PC-9 (cell line): ENCODE data around the gene PWWP2B. TPM values are rescaled to one million over a fixed set of nuclear protein-coding genes. Genes with fewer than 3 reads are reported as not detected.

Experiments
- BruUV-seq: library from RNA; stranded (reverse); fragments of 400-500 nt; replicated peaks from 2 replicates; lab custom pipeline; 2021; lab: Mats Ljungman, UMichigan
- CTCF ChIA-PET: fragments of 300-600 bp; sonication (Branson Sonifier 250); formaldehyde crosslinking; loops from one replicate; lab custom pipeline; 2022; ENCODE audit warnings: antibody characterized with exemption; lab: Charles Lee
- POLR2A ChIA-PET: fragments of 300-600 bp; sonication (Branson Sonifier 250); formaldehyde crosslinking; loops from one replicate; lab custom pipeline; 2022; ENCODE audit warnings: antibody characterized with exemption; ENCODE audit not compliant: unreplicated experiment; lab: Charles Lee
- DNase-seq, 2 experiments: peaks; one replicate each; pipeline versions ENCODE4 v3.0.0 to v3.0.0-alpha.2; 2015 to 2022; ENCODE audit warnings: mixed read lengths in 1 of 2
- H2AFZ ChIP-seq: fragments of 200-600 bp; sonication (generic); 2 replicates; pipeline ENCODE4 v1.8.1; 2017; ENCODE audit warnings: antibody characterized with exemption
- H3F3A ChIP-seq: fragments of 200-600 bp; sonication (generic); 2 replicates; pipeline ENCODE4 v1.8.1; 2017; ENCODE audit warnings: antibody characterized with exemption, mild to moderate bottlenecking, low read depth; ENCODE audit not compliant: insufficient read depth
- H3K27ac ChIP-seq: fragments of 200-600 bp; sonication (generic); 2 replicates; pipeline ENCODE4 v1.6.1; 2016; ENCODE audit warnings: mixed run types
- H3K27me3 ChIP-seq: fragments of 200-600 bp; sonication (generic); 2 replicates; pipeline ENCODE4 v1.6.1; 2016; ENCODE audit warnings: low read depth, mixed run types; ENCODE audit not compliant: insufficient read depth
- H3K36me3 ChIP-seq: fragments of 200-600 bp; sonication (generic); 2 replicates; pipeline ENCODE4 v1.6.1; 2016; ENCODE audit warnings: low read depth, mixed run types
- H3K4me1 ChIP-seq: fragments of 200-600 bp; sonication (generic); replicated peaks from 2 replicates; pipeline ENCODE4 v1.6.1; 2016; ENCODE audit warnings: mixed run types; ENCODE audit not compliant: insufficient read depth
- H3K4me2 ChIP-seq: fragments of 200-600 bp; sonication (generic); 2 replicates; pipeline ENCODE4 v1.6.1; 2017; ENCODE audit warnings: mixed run types
- H3K4me3 ChIP-seq: fragments of 200-600 bp; sonication (generic); 2 replicates; pipeline ENCODE4 v1.6.1; 2016; ENCODE audit warnings: mixed run types
- H3K79me2 ChIP-seq: fragments of 200-600 bp; sonication (generic); 2 replicates; pipeline ENCODE4 v1.6.1; 2017; ENCODE audit warnings: low read depth, mixed run types
- H3K9me2 ChIP-seq: fragments of 200-600 bp; sonication (generic); 2 replicates; pipeline ENCODE4 v1.8.1; 2017; ENCODE audit warnings: mild to moderate bottlenecking; ENCODE audit not compliant: insufficient read depth
- H3K9me3 ChIP-seq: fragments of 200-600 bp; sonication (generic); 2 replicates; pipeline ENCODE4 v1.8.1; 2016; ENCODE audit warnings: low read depth; ENCODE audit not compliant: insufficient read depth
- H4K20me1 ChIP-seq: fragments of 200-600 bp; sonication (generic); 2 replicates; pipeline ENCODE4 v1.8.1; 2017; ENCODE audit not compliant: insufficient read depth
- CTCF ChIP-seq: fragments of 200-600 bp; sonication (generic); conservative IDR thresholded peaks from 2 replicates; pipeline ENCODE4 v1.6.1; 2017; ENCODE audit warnings: mixed run types, antibody characterized with exemption, mild to moderate bottlenecking, moderate library complexity
- EZH2 ChIP-seq: fragments of 200-600 bp; sonication (generic); IDR thresholded peaks from 2 replicates; pipeline ENCODE4 v1.8.0; 2017; ENCODE audit warnings: antibody characterized with exemption, low read depth
- intact Hi-C: fragments of 100-400 bp; cut with micrococcal nuclease; formaldehyde crosslinking; loops from one replicate; pipeline ENCODE4 v1.10.0; 2022; ENCODE audit not compliant: unreplicated experiment
- total RNA-seq: library from RNA; stranded (reverse); gene quantifications from 2 replicates; pipeline ENCODE4 v1.2.3, GENCODE V29; 2021

Gene PWWP2B
- total RNA-seq, 1 experiment from 2014 or later: 16.9 TPM

GRCh38 chr10:132399117-132400035 lies 2.4 kb downstream of the PWWP2B start:
- H3K27ac ChIP-seq: no peak overlapping the region
- BruUV-seq: no TSS peak
- ChIA-PET POLR2A (no interaction called here), CTCF (no interaction called here)
- intact Hi-C loops: loop anchor here (1.0 kb wide), 2 partner anchors 9 to 22 kb away; no protein-coding TSS in a partner anchor
- no peaks in the 10 kb centered on the region for H3F3A ChIP-seq
- H3K9me3 ChIP-seq: no peaks in the 10 kb centered on the region
- peaks cover 38% of the 10 kb centered on the region for H3K4me1 ChIP-seq
- no peak overlapping the region for H2AFZ ChIP-seq
- peak overlapping the region; percentile 97 for H3K4me2 ChIP-seq
- H4K20me1 ChIP-seq: no peaks in the 10 kb centered on the region
- H3K27me3 ChIP-seq: no peaks in the 10 kb centered on the region
- peak; percentile 72 to 80 for DNase-seq
- TF ChIP-seq EZH2 (no peak), CTCF (no peak)
- peaks cover 52% of the 10 kb centered on the region for H3K79me2 ChIP-seq
- H3K4me3 ChIP-seq: no peak overlapping the region
- H3K9me2 ChIP-seq: no peaks in the 10 kb centered on the region
- H3K36me3 ChIP-seq: no peaks in the 10 kb centered on the region

GRCh38 chr10:132400041-132400546 lies 3.1 kb downstream of the PWWP2B start:
- H3K27me3 ChIP-seq: no peaks in the 10 kb centered on the region
- peaks cover 40% of the 10 kb centered on the region for H3K4me1 ChIP-seq
- no peaks in the 10 kb centered on the region for H4K20me1 ChIP-seq
- TF ChIP-seq EZH2 (no peak), CTCF (no peak)
- ChIA-PET CTCF (no interaction called here), POLR2A (no interaction called here)
- H3K9me2 ChIP-seq: no peaks in the 10 kb centered on the region
- intact Hi-C loops: no loop called here
- H2AFZ ChIP-seq: no peak overlapping the region
- H3K4me2 ChIP-seq: no peak overlapping the region
- no TSS peak for BruUV-seq
- no peaks in the 10 kb centered on the region for H3K9me3 ChIP-seq
- peaks cover 53% of the 10 kb centered on the region for H3K79me2 ChIP-seq
- no peak overlapping the region for H3K27ac ChIP-seq
- no peaks in the 10 kb centered on the region for H3F3A ChIP-seq
- H3K4me3 ChIP-seq: no peak overlapping the region
- no peak for DNase-seq
- no peaks in the 10 kb centered on the region for H3K36me3 ChIP-seq

- peaks cover 53% of the 10 kb centered on the region for H3K79me2 ChIP-seq
- H3K36me3 ChIP-seq: no peaks in the 10 kb centered on the region
- H3K9me2 ChIP-seq: no peaks in the 10 kb centered on the region
- BruUV-seq: no TSS peak
- intact Hi-C loops: no loop called here
- H3K4me2 ChIP-seq: no peak overlapping the region
- POLR2A ChIA-PET: no interaction called here
- TF ChIP-seq EZH2 (no peak), CTCF (no peak)
- H3K9me3 ChIP-seq: no peaks in the 10 kb centered on the region
- peaks cover 35% of the 10 kb centered on the region for H3K4me1 ChIP-seq
- CTCF ChIA-PET: no interaction called here
- no peaks in the 10 kb centered on the region for H3K27me3 ChIP-seq
- H3F3A ChIP-seq: no peaks in the 10 kb centered on the region
- no peak overlapping the region for H2AFZ ChIP-seq
- no peak for DNase-seq
- H3K27ac ChIP-seq: no peak overlapping the region
- H3K4me3 ChIP-seq: no peak overlapping the region
- H4K20me1 ChIP-seq: no peaks in the 10 kb centered on the region
Observed at GRCh38 chr10:132400547-132401151, 3.6 kb downstream of the PWWP2B start.
